Osteocyte (in vitro differentiated cells): ENCODE results near the gene SEZ6L. TPM values are rescaled to one million over a fixed set of nuclear protein-coding genes. Genes with fewer than 3 reads are reported as not detected.

Experiments used
- DNase-seq: peaks from one replicate; pipeline ENCODE4 v3.0.0; 2021; ENCODE audit warnings: mixed read lengths; ENCODE audit not compliant: unreplicated experiment; ENCODE audit errors: extremely low spot score
- H3K27ac Mint-ChIP-seq: one replicate; pipeline ENCODE4 v1.8.0; 2021; ENCODE audit warnings: mild to moderate bottlenecking, mixed read lengths; ENCODE audit not compliant: unreplicated experiment
- H3K27me3 Mint-ChIP-seq: one replicate; pipeline ENCODE4 v1.8.0; 2021; ENCODE audit warnings: mixed read lengths; ENCODE audit not compliant: unreplicated experiment
- H3K36me3 Mint-ChIP-seq: one replicate; pipeline ENCODE4 v1.8.0; 2021; ENCODE audit warnings: mixed read lengths; ENCODE audit not compliant: unreplicated experiment
- H3K4me1 Mint-ChIP-seq: one replicate; pipeline ENCODE4 v1.8.0; 2021; ENCODE audit warnings: mixed read lengths; ENCODE audit not compliant: unreplicated experiment
- H3K4me3 Mint-ChIP-seq: one replicate; pipeline ENCODE4 v1.8.0; 2021; ENCODE audit warnings: mild to moderate bottlenecking, moderate library complexity, mixed read lengths; ENCODE audit not compliant: unreplicated experiment
- H3K9me3 Mint-ChIP-seq: one replicate; pipeline ENCODE4 v1.8.0; 2021; ENCODE audit warnings: mixed read lengths; ENCODE audit not compliant: unreplicated experiment
- CTCF ChIP-seq: fragments of 200-600 bp; sonication (generic); IDR thresholded peaks from 2 replicates; pipeline ENCODE4 v1.5.0; 2021; ENCODE audit warnings: antibody characterized with exemption, mild to moderate bottlenecking, moderate library complexity
- total RNA-seq: library from RNA; stranded (reverse); gene quantifications from 2 replicates; pipeline ENCODE4 v1.2.1, GENCODE V29; 2021

Gene SEZ6L
- total RNA-seq, 1 donor from 2014 or later = not detected

- Mint-ChIP-seq H3K4me1 (no peaks in the 10 kb centered on the region), H3K36me3 (no peaks in the 10 kb centered on the region), H3K27me3 (peaks cover 10% of the 10 kb centered on the region), H3K27ac (no peak overlapping the region), H3K4me3 (no peak overlapping the region), H3K9me3 (no peaks in the 10 kb centered on the region)
- no peak for TF ChIP-seq CTCF
- no peak for DNase-seq
Observed at GRCh38 chr22:26236991-26237390, 67.7 kb downstream of the SEZ6L start.

DNA sequence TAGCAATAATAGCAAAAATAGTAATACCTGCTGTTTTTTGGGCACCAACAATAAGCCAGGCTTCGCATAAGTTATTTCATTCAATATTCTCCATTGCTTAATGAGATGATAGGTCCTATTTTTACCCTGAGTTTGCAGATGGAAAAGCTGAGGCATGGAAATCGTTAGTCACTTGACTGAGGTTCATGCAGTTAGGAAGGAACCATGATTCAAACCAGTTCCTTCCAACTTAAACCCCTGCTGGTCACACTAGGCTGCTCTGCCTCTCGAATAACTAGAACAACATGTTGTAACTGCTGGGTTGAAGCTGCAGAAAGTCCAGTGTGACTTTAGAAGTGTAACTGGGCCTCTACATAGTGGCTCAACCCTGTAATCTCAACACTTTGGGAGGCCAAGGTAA lies 69.3 kb downstream of the SEZ6L start:
- no peak overlapping the region for H3K27ac Mint-ChIP-seq
- no peaks in the 10 kb centered on the region for H3K4me1 Mint-ChIP-seq
- H3K36me3 Mint-ChIP-seq = no peaks in the 10 kb centered on the region
- no peaks in the 10 kb centered on the region for H3K9me3 Mint-ChIP-seq
- H3K27me3 Mint-ChIP-seq = peaks cover 6% of the 10 kb centered on the region
- H3K4me3 Mint-ChIP-seq = no peak overlapping the region
- no peak for DNase-seq
- TF ChIP-seq CTCF = no peak

DNA sequence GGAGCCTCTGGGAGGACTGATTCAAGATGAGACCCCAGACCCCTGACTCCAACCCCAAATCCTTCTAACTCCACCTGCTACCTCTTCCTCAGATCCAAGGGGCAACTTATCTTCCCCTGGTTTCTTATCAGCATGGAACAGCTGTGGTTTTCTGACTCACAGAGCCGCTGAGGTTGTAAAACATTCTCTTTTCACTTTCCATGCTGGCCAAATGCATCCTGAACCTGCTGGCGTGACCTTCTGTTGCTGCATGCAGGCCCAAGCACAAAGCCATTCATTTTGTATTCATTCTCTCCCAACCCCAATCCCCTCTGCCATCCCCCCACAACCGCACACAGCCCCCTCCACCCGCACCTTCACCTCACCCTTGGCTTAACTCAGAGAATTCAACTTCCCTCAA lies 70.3 kb downstream of the SEZ6L start:
- H3K4me3 Mint-ChIP-seq = no peak overlapping the region
- H3K4me1 Mint-ChIP-seq = no peaks in the 10 kb centered on the region
- H3K27me3 Mint-ChIP-seq = peaks cover 5% of the 10 kb centered on the region
- DNase-seq = no peak
- H3K27ac Mint-ChIP-seq = no peak overlapping the region
- no peaks in the 10 kb centered on the region for H3K9me3 Mint-ChIP-seq
- TF ChIP-seq CTCF = no peak
- H3K36me3 Mint-ChIP-seq = no peaks in the 10 kb centered on the region

DNA sequence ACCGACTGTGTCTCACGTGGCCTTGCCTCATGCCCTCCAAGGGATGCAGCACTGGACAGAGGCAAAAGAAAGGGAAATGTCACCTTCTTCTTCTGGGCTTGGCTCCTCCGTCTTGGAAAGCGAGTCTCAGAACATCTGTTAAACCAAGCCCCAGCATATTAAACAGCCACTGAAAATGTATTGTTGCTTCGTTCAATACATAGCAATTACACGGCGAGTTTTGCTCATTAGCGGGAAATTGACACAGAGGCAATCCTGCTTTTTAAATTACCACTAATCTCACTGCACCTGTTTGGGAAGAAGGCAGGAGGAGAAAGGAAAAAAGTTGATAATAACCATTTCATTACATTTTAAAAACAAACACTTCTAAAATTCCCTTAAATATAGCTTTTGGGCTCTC lies 72.1 kb downstream of the SEZ6L start:
- no peak for DNase-seq
- no peak overlapping the region for H3K4me3 Mint-ChIP-seq
- no peak overlapping the region for H3K27ac Mint-ChIP-seq
- TF ChIP-seq CTCF = no peak
- H3K9me3 Mint-ChIP-seq = no peaks in the 10 kb centered on the region
- H3K36me3 Mint-ChIP-seq = no peaks in the 10 kb centered on the region
- H3K27me3 Mint-ChIP-seq = peaks cover 5% of the 10 kb centered on the region
- H3K4me1 Mint-ChIP-seq = no peaks in the 10 kb centered on the region

- TF ChIP-seq CTCF = no peak
- no peak overlapping the region for H3K4me3 Mint-ChIP-seq
Observed at GRCh38 chr22:26245001-26245400, 75.7 kb downstream of the SEZ6L start.

More at GRCh38 chr22:26245001-26245400, 75.7 kb downstream of the SEZ6L start:
- H3K9me3 Mint-ChIP-seq = peaks cover 2% of the 10 kb centered on the region
- H3K27ac Mint-ChIP-seq = no peak overlapping the region
- no peak for DNase-seq
- no peaks in the 10 kb centered on the region for H3K36me3 Mint-ChIP-seq
- peaks cover 5% of the 10 kb centered on the region for H3K27me3 Mint-ChIP-seq
- H3K4me1 Mint-ChIP-seq = no peaks in the 10 kb centered on the region
